Posterior cingulate gyrus (tissue), 11 donors: Measurements from ENCODE around the gene IGF2BP1.
A peak's percentile ranks its signal among the peaks of the same experiment; 100 is the strongest.
"Not testable (repeated sequence)": the region's sequence is repeated elsewhere in the genome, so short reads cannot be mapped to it uniquely, and the experiment has no call there.

Source experiments
- DNase-seq, 10 donors: peaks; one replicate each; pipeline versions ENCODE4 v3.0.0 to v3.0.0-alpha.2; 2020 to 2021; ENCODE audit warnings: mixed read lengths in 3 of 10
- intact Hi-C: fragments of 100-400 bp; cut with DNase I; formaldehyde crosslinking; loops from one replicate; pipeline ENCODE4 v1.15.1; 2023

Gene IGF2BP1

GRCh38 chr17:48994549-48995303 is 2.5 kb upstream of the IGF2BP1 start:
- intact Hi-C loops, result loop anchor here (10.0 kb wide), 2 partner anchors 270 to 380 kb away; partner anchors contain the start of genes HOXB13, HOXB7, HOXB8 and PRAC1
- DNase-seq, result no peak

- peak in 2 of 10 donors; percentile 34 to 40 for DNase-seq
- intact Hi-C loops, result loop anchor here (10.0 kb wide), 2 partner anchors 271 to 381 kb away; partner anchors contain the start of genes HOXB13, HOXB7, HOXB8 and PRAC1
These were observed 1.7 kb upstream of the IGF2BP1 start for GRCh38 chr17:48995304-48995973.

GRCh38 chr17:48995974-48996721 is 1.0 kb upstream of the IGF2BP1 start:
- intact Hi-C loops, result loop anchor here (10.0 kb wide), 2 partner anchors 271 to 381 kb away; partner anchors contain the start of genes HOXB13, HOXB7, HOXB8 and PRAC1
- peak in 1 of 10 donors; percentile 52 for DNase-seq

- intact Hi-C loops, result loop anchor here (10.0 kb wide), 2 partner anchors 272 to 382 kb away; partner anchors contain the start of genes HOXB13, HOXB7, HOXB8 and PRAC1
- peak in 1 of 10 donors; percentile 46 for DNase-seq
These were observed 473 bp upstream of the IGF2BP1 start for GRCh38 chr17:48996722-48997102.

GRCh38 chr17:48997827-48998586 is 822 bp downstream of the IGF2BP1 start:
- intact Hi-C loops, result loop anchor here (10.0 kb wide), 2 partner anchors 273 to 383 kb away; partner anchors contain the start of genes HOXB13, HOXB7, HOXB8 and PRAC1
- DNase-seq, result peak in 1 of 10 donors; percentile 76

GRCh38 chr17:48998587-48999440 is 1.6 kb downstream of the IGF2BP1 start:
- no peak for DNase-seq
- intact Hi-C loops, result loop anchor here (10.0 kb wide), 2 partner anchors 274 to 384 kb away; partner anchors contain the start of genes HOXB13, HOXB7, HOXB8 and PRAC1

GRCh38 chr17:49000943-49001342 is 3.8 kb downstream of the IGF2BP1 start:
- intact Hi-C loops, result no loop called here
- DNase-seq, result no peak

- intact Hi-C loops, result no loop called here
- no peak for DNase-seq
These were observed 4.5 kb downstream of the IGF2BP1 start for GRCh38 chr17:49001671-49002070.

- intact Hi-C loops, result no loop called here
- no peak for DNase-seq
These were observed 5.1 kb downstream of the IGF2BP1 start for GRCh38 chr17:49002331-49002730.

GRCh38 chr17:49002766-49003165 is 5.6 kb downstream of the IGF2BP1 start:
- intact Hi-C loops, result no loop called here
- DNase-seq, result no peak

GRCh38 chr17:49003557-49004511 is 6.6 kb downstream of the IGF2BP1 start:
- no peak for DNase-seq

GRCh38 chr17:49005140-49005539 is 8.0 kb downstream of the IGF2BP1 start:
- DNase-seq, result no peak
- intact Hi-C loops, result no loop called here

More at GRCh38 chr17:49003557-49004511, 6.6 kb downstream of the IGF2BP1 start:
- intact Hi-C loops, result no loop called here

GRCh38 chr17:49008908-49009307 is 11.7 kb downstream of the IGF2BP1 start:
- DNase-seq, intact Hi-C loops: not testable (repeated sequence)

GRCh38 chr17:49012769-49013255 is 15.6 kb downstream of the IGF2BP1 start:
- intact Hi-C loops, result no loop called here
- DNase-seq, result no peak

GRCh38 chr17:49013311-49014213 is 16.4 kb downstream of the IGF2BP1 start:
- intact Hi-C loops, result no loop called here
- no peak for DNase-seq

GRCh38 chr17:49015179-49015923 is 18.2 kb downstream of the IGF2BP1 start:
- DNase-seq, result no peak
- intact Hi-C loops, result no loop called here
